Common myeloid progenitor, CD34-positive (primary cell): Measurements from ENCODE around the gene LIPK.

Source experiments
- CTCF ChIA-PET: fragments of 350-600 bp; sonication (Branson Sonifier 250); formaldehyde crosslinking; loops from one replicate; lab custom pipeline; 2021; ENCODE audit warnings: antibody characterized with exemption; lab: Charles Lee
- POLR2A ChIA-PET: fragments of 350-600 bp; sonication (Branson Sonifier 250); formaldehyde crosslinking; loops from one replicate; lab custom pipeline; 2021; ENCODE audit warnings: antibody characterized with exemption; lab: Charles Lee
- DNase-seq, 3 donors: peaks; one replicate each; pipeline versions ENCODE4 v3.0.0 to v3.0.0-alpha.2; 2013
- H3K27ac ChIP-seq, 2 experiments: 1 replicate in 1 of 2; 2 replicates in 1 of 2; pipeline ENCODE4 v1.7.0; 2013; ENCODE audit warnings: inconsistent platforms in 2 of 2, low read length in 2 of 2, mild to moderate bottlenecking in 2 of 2, low read depth in 1 of 2, moderate library complexity in 1 of 2; ENCODE audit not compliant: severe bottlenecking in 2 of 2, insufficient read depth in 1 of 2, poor library complexity in 1 of 2
- H3K27me3 ChIP-seq, 5 experiments: replicated peaks in 2 of 5; 1 replicate in 3 of 5; 2 replicates in 2 of 5; pipeline versions ENCODE4 v1.6.1 to v1.7.0; 2013; ENCODE audit warnings: low read length in 4 of 5, mild to moderate bottlenecking in 2 of 5, moderate library complexity in 2 of 5, inconsistent platforms in 1 of 5; ENCODE audit not compliant: insufficient read depth in 5 of 5, control insufficient read depth in 4 of 5
- H3K36me3 ChIP-seq, 4 experiments: 1 replicate in 2 of 4; 2 replicates in 2 of 4; pipeline versions ENCODE4 v1.6.1 to v1.7.0; 2013; ENCODE audit warnings: low read length in 3 of 4, control low read depth in 1 of 4, mild to moderate bottlenecking in 1 of 4; ENCODE audit not compliant: control insufficient read depth in 4 of 4, insufficient read depth in 4 of 4
- H3K4me1 ChIP-seq, 4 experiments: 1 replicate in 3 of 4; 2 replicates in 1 of 4; pipeline versions ENCODE4 v1.6.1 to v1.7.1; 2013; ENCODE audit warnings: low read length in 3 of 4, mild to moderate bottlenecking in 3 of 4, control low read depth in 1 of 4, inconsistent platforms in 1 of 4, moderate library complexity in 1 of 4; ENCODE audit not compliant: control insufficient read depth in 4 of 4, insufficient read depth in 4 of 4; ENCODE audit errors: control extremely low read depth in 1 of 4
- H3K4me3 ChIP-seq, 7 experiments: 1 replicate in 4 of 7; 2 replicates in 3 of 7; pipeline versions ENCODE4 v1.5.1 to v1.7.0; 2013; ENCODE audit warnings: mild to moderate bottlenecking in 7 of 7, low read length in 6 of 7, moderate library complexity in 6 of 7, inconsistent platforms in 2 of 7, low read depth in 2 of 7, control low read depth in 1 of 7; ENCODE audit not compliant: insufficient read depth in 4 of 7, control insufficient read depth in 1 of 7; ENCODE audit errors: extremely low read depth in 1 of 7
- H3K9me3 ChIP-seq, 5 experiments: 1 replicate in 4 of 5; 2 replicates in 1 of 5; pipeline versions ENCODE4 v1.6.1 to v1.7.1; 2013; ENCODE audit warnings: low read length in 4 of 5, mild to moderate bottlenecking in 2 of 5, inconsistent platforms in 1 of 5, low read depth in 1 of 5, moderate library complexity in 1 of 5; ENCODE audit not compliant: control insufficient read depth in 4 of 5, insufficient read depth in 2 of 5; ENCODE audit errors: control extremely low read depth in 1 of 5
- WGBS: methylation state at CpG from one replicate; pipeline ENCODE4 v1.1.5; 2013; ENCODE audit not compliant: insufficient coverage; 5-methylcytosine and 5-hydroxymethylcytosine counted together

LIPK gene

DNA sequence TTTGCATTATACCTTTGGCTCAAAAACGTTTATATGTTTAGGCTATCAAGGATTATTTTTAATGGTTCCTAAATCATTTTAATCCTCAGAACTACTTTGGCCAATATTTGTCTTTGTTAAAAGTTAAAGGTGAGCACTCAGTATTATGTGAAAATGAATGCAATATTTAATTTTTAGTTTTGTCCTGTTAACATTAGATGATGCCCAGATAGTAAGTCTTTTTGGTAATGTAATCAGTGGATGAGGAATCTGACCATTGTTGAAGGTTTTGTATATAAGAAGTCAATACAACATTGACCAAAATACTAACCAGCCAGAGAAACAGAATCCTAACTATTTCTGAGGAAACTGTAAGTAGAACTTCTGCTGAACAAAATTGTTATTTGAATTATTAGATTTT, 41.9 kb upstream of the LIPK start, which contains the start of gene LIPF:
Gene LIPF, plus strand, starts transcription at position 301 of the 400 bp plus-strand sequence. CDS start 2,856 bp downstream, outside the sequence.
- POLR2A ChIA-PET, result no interaction called here
- no CpG with 5 or more reads among the region's 1 CpG for WGBS
- CTCF ChIA-PET, result no interaction called here

DNA sequence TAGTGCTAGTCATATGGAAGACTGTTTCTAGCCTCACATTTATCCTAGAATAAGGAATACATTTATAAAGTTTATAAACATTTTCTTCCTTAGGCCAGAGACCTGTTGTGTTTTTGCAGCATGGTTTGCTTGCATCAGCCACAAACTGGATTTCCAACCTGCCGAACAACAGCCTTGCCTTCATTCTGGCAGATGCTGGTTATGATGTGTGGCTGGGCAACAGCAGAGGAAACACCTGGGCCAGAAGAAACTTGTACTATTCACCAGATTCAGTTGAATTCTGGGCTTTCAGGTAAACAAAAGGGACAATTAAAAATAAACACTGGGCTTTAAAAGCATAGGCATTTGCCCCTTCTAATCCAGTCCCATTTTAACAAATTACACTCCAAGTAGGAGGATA, 37.6 kb upstream of the LIPK start:
- H3K4me3 ChIP-seq, result no peak overlapping the region
- POLR2A ChIA-PET, result no interaction called here
- 71% methylated on average over 1 of the region's 1 CpG for WGBS
- H3K36me3 ChIP-seq, result no peaks in the 10 kb centered on the region
- peaks cover 0 to 1% (median 0%) of the 10 kb centered on the region in 5 experiments for H3K9me3 ChIP-seq
- no peak overlapping the region for H3K27ac ChIP-seq
- CTCF ChIA-PET, result interaction anchor here (0.9 kb wide), 1 partner anchor 15 kb away, joined by 3 read pairs; no protein-coding TSS in a partner anchor
- H3K27me3 ChIP-seq, result no peaks in the 10 kb centered on the region
- peak in 2 of 3 donors; percentile 47 to 62 for DNase-seq
- H3K4me1 ChIP-seq, result peaks cover 0 to 2% (median 0%) of the 10 kb centered on the region in 4 experiments

More for the DNA sequence above, 41.9 kb upstream of the LIPK start, which contains the start of gene LIPF:
- H3K36me3 ChIP-seq, result no peaks in the 10 kb centered on the region
- peaks cover 0 to 1% (median 0%) of the 10 kb centered on the region in 5 experiments for H3K9me3 ChIP-seq
- no peak within 1 kb of the TSS for H3K27ac ChIP-seq
- no peak for DNase-seq
- no peak within 1 kb of the TSS for H3K4me3 ChIP-seq
- H3K4me1 ChIP-seq, result peaks cover 0 to 2% (median 0%) of the 10 kb centered on the region in 4 experiments
- H3K27me3 ChIP-seq, result no peaks in the 10 kb centered on the region

DNA sequence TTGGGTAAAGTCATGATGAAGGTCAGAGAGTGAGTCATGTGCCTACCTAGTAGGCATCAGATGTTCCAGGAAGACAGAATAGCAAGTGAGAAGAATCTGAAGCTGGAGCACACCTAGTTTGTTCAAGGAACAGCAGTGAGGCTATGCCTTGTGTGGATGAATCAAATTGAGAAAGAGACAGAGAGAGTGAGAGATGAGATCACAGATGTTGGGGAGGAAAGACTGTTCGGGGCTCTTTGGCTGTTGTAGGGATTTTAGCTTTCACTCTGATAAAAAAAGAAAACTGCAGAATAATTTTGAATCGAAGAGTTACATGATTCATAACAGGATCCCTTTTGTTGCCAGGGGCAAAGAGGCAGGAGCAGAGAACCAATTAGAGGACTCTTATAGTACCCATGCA, 35.6 kb upstream of the LIPK start:
- no peak overlapping the region for H3K4me3 ChIP-seq
- H3K9me3 ChIP-seq, result no peaks in the 10 kb centered on the region
- H3K4me1 ChIP-seq, result peaks cover 0 to 2% (median 0%) of the 10 kb centered on the region in 4 experiments
- CTCF ChIA-PET, result no interaction called here
- H3K27ac ChIP-seq, result no peak overlapping the region
- POLR2A ChIA-PET, result no interaction called here
- H3K36me3 ChIP-seq, result no peaks in the 10 kb centered on the region
- no peaks in the 10 kb centered on the region for H3K27me3 ChIP-seq
- DNase-seq, result no peak
- 83% methylated on average over 1 of the region's 2 CpGs for WGBS

DNA sequence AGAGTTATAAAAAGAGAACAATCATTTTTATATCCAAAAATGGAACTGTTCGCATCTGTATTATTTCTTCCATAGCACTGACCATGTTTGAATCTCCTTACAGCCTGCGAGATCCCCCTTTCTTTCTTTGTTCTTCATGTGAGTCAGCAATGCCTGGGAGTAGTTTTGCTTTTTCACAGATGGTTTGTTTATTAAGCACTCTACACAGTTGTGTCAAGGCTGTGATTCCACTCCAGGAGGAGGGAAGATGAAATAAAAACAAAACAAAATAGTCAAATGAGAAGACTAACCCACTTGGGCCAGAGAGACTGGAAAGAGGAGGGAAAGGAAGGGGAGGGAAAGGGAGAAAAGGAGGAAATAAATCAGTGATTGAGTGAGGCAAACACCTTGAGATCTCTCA, 34.0 kb upstream of the LIPK start:
- CTCF ChIA-PET, result no interaction called here
- no CpG with 5 or more reads among the region's 2 CpGs for WGBS
- POLR2A ChIA-PET, result no interaction called here
- no peaks in the 10 kb centered on the region for H3K9me3 ChIP-seq
- peaks cover 0 to 2% (median 0%) of the 10 kb centered on the region in 4 experiments for H3K4me1 ChIP-seq
- H3K27ac ChIP-seq, result no peak overlapping the region
- no peaks in the 10 kb centered on the region for H3K27me3 ChIP-seq
- DNase-seq, result no peak
- H3K4me3 ChIP-seq, result no peak overlapping the region
- no peaks in the 10 kb centered on the region for H3K36me3 ChIP-seq

DNA sequence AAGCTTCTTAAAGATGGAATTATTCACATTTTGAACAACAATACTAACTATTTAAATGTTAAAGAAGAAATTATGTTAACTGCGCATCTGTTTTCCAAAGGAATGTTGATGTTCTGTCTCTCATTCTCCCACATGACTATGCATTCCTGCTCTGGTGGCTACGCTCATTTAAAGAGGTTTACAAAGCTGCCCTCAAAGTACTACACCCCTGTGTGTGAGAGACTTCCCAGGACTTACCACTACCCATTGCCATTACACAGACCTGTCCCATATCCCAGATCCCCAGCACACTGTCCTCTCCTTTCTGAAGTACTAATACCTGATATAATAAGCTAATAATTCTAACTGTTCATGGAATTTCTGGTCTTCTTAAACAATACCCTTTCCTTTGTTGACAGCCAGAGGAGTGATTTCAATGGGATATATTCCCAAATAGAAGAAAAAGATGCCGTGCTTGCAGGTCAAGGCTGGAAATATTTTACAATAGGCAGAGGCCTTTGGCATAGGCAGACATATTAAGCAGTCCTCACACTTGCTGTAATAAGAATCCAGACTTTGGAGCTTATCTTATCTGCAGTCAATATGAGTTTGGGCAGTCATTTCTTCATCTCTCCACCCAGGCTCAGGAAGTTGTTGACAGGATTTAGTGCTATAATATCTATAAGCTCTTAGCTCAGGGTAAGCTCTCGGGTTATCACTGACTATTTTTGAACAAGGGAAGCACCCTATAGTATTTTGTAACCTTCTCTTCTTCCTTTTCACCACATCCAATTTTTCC, 29.6 kb upstream of the LIPK start:
- Histone ChIP-seq H3K4me3 (no peak overlapping the region), H3K27me3 (no peaks in the 10 kb centered on the region), H3K36me3 (no peaks in the 10 kb centered on the region), H3K4me1 (no peaks in the 10 kb centered on the region), H3K9me3 (no peaks in the 10 kb centered on the region), H3K27ac (no peak overlapping the region)
- POLR2A ChIA-PET, result no interaction called here
- whole genome bisulfite sequencing, result 100% methylated on average over 2 of the region's 4 CpGs
- no peak for DNase-seq
- CTCF ChIA-PET, result interaction anchor here (0.7 to 2.2 kb wide), 5 partner anchors 9 to 25 kb away, joined by 3 to 7 read pairs (median 4); no protein-coding TSS in a partner anchor

DNA sequence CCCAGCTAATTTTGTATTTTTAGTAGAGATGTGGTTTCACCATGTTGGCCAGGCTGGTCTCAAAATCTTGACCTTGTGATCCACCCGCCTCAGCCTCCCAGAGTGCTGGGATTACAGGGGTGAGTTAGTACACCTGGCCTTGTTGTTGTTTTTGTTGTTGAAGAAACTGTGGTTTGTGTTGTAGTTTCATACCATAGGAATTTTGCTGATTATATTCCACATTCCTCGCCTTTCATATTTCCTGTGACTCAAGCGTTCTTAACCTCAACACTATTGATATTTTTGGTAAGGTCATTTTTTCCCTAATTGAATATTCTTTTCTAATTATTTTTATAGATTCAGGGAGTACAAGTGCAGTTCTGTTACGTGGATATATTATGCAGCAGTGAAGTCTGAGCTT, 25.1 kb upstream of the LIPK start:
- Histone ChIP-seq H3K27ac (no peak overlapping the region), H3K4me3 (no peak overlapping the region), H3K4me1 (no peaks in the 10 kb centered on the region), H3K36me3 (no peaks in the 10 kb centered on the region), H3K27me3 (no peaks in the 10 kb centered on the region), H3K9me3 (no peaks in the 10 kb centered on the region)
- CTCF ChIA-PET, result no interaction called here
- no peak for DNase-seq
- POLR2A ChIA-PET, result no interaction called here
- WGBS, result no CpG with 5 or more reads among the region's 4 CpGs

DNA sequence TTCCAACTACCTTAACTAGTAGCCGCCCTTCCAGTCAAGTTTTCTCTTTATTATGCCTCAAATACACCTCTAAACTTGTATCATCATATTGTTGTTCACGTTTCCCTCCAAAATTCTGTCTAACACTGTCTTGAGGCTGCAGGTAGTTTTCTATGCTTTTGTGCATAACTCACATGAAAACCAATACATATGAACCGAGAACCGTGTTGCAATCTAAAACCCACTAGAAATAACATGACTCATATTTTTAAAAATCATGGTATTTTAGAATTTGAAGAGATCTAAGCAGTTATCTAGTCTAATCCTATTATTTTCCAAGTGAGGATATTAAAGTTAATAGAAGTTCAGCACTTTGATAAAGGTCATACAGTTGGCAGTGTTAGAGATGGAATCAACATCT, 23.6 kb upstream of the LIPK start:
- Histone ChIP-seq H3K27ac (no peak overlapping the region), H3K4me3 (no peak overlapping the region), H3K27me3 (no peaks in the 10 kb centered on the region), H3K36me3 (no peaks in the 10 kb centered on the region), H3K9me3 (no peaks in the 10 kb centered on the region), H3K4me1 (no peaks in the 10 kb centered on the region)
- no peak for DNase-seq
- POLR2A ChIA-PET, result no interaction called here
- WGBS, result 100% methylated on average over 1 of the region's 4 CpGs
- CTCF ChIA-PET, result no interaction called here
